AG20443 (cell line): ENCODE measurements around the gene TMEM53.
A peak's percentile ranks its signal among the peaks of the same experiment; 100 is the strongest.

Experiments used
- DNase-seq: peaks from one replicate; pipeline ENCODE4 v3.0.0; 2012; ENCODE audit warnings: low spot score, mixed read lengths

TMEM53 gene

GRCh38 chr1:44628962-44629756, 45.1 kb downstream of the TMEM53 start:
- DNase-seq, result peak; percentile 71

DNA sequence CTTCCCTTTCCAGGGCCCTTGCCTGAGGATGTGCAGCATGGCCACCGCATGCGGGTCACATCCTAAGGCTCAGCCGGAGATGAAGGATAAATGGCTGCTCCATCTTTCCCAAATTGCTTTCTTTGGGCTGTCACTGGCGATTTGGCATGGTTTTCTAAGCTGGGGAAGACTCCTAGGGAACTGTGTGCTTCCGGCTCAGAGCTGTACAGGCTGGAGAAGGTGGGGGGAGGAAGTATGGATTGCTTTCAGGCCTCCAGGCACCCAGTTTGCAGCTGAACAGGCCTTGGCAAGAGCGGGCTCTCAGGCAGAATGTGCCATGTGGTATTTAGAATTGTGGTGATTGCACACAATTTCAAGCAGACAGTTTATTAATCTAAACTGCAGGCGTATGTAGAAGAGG, 48.9 kb downstream of the TMEM53 start:
- no peak for DNase-seq

GRCh38 chr1:44624268-44624901, 49.9 kb downstream of the TMEM53 start:
- no peak for DNase-seq

DNA sequence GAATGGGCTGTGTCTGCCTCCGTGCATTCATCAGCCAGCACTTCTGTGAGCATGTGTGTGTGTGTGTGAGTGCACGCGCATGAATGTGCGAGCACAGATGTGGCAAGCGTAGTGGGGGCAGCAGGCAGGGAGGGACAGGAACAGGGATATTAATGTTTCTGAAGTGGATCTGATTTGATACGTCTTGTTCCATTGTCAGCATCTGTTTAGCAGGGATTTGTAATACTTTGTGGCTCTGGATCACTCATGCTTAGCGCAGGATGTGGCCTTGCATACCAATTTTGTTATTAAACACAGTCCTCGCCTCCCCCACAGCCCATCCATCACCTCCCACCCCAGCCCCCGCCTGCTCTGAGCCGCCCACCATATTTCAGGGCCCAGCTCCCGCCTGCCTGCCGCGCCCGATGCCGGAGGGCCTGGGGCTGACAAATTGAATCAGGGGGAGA, 52.4 kb downstream of the TMEM53 start:
- DNase-seq, result peak; percentile 35

DNA sequence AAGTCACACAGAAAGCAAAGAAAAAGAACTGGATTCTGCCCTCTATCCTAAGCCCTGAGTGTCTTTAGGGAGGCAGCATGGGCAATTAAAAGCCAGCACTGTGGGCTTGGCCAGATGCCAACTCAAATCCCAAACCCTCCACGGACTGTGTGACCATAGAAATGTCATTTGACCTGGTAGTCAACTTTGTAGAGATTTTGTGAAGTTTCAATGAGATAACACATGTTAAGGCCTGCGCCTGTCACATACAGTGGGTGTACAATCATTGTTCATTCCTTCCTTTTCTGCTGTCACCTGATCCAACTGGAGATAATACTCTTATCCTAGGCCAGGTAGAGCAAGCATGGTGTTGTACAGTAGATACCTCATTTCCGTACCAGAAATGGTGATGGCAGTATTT, 54.2 kb downstream of the TMEM53 start:
- DNase-seq, result no peak

GRCh38 chr1:44619261-44619900, 54.9 kb downstream of the TMEM53 start:
- DNase-seq, result peak; percentile 76

DNA sequence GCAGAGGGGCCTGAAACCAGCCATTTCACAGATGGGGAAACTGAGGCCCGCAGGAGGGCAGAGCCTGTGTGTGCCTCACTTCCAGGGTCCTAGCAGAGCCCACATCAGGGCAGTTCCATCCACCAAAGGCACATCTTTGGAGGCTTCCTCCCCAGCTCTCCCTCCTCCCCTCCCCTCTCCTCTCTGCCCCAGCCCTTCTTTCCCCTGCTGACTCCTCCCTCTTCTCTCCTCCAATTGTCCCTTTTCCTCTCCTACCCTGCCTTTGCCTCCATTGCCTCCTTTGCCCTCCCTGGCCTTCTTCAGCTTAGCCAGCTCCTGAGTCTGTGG, 56.6 kb downstream of the TMEM53 start:
- no peak for DNase-seq

DNA sequence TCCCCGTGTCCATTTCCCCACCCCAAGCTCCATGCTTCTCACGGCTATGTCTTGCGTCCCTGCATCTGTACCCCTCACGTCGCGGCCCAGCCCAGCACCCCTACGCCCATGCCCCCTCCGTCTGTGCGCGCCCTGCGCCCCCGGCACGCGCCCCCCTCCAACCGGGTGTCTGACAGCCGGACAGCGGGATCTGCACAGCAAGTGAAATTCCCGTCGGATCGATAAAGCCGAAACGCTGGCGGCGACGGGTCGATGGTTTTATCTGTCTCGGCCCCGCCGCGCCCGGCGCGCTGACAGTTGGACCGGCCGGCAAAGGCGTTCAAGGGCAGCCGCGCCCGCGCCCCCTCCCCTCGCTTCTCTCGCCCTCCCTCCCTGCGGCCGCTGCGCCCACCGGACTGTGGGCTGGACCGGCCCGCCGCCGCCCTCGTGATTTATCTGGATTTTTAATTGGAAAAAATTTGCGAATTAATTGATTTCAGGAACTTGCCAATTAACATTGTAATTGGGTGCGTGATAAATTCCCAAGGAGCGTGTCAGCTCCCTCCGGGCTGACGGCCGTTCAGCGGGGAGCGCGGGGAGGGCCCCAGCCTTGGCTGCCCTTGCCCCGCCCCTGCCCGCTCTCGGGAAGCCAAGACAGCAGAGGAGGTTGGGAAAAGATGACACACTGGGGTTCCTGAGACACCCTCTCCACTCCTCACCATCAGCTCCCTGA, 57.1 kb downstream of the TMEM53 start:
- peak; percentile 94 for DNase-seq

GRCh38 chr1:44616284-44616990, 57.8 kb downstream of the TMEM53 start:
- no peak for DNase-seq

DNA sequence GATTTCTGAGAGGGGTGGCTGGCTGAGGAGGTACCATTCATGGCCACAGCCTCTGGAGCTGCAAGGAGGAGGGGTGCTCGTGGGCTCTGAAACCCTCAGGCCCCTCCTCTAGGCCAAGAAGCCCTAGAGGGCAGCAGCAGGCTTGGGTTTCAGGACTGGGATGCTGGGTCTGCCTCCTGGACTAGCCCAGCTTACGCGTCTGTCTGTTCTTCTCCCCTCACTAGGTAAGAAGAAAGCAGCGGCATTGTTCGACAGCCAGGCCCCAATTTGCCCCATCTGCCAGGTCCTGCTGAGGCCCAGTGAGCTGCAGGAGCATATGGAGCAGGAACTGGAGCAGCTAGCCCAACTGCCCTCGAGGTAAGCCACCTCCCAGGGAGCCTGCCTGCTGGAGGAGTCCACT, 60.3 kb downstream of the TMEM53 start:
- no peak for DNase-seq

GRCh38 chr1:44611866-44612265, 62.4 kb downstream of the TMEM53 start:
- DNase-seq, result no peak

DNA sequence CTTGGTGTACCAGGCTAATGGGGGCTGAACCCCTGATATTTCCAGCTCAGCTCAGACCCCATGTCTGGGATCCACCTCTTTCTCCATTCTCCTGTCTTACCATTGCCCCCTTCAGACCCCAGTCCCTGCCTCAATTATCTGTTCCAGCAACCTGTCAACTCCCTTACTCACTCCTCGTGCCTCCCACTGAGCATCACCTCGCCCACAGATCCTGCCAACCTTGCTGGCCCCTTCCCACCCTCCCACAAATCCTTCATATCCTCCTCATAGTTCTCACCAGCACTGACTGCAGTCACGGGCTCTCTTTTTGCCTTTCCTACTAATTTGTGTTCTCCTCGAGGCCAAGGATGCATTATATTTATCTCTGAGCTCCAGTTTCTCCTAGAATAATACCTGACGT, 62.9 kb downstream of the TMEM53 start:
- no peak for DNase-seq

DNA sequence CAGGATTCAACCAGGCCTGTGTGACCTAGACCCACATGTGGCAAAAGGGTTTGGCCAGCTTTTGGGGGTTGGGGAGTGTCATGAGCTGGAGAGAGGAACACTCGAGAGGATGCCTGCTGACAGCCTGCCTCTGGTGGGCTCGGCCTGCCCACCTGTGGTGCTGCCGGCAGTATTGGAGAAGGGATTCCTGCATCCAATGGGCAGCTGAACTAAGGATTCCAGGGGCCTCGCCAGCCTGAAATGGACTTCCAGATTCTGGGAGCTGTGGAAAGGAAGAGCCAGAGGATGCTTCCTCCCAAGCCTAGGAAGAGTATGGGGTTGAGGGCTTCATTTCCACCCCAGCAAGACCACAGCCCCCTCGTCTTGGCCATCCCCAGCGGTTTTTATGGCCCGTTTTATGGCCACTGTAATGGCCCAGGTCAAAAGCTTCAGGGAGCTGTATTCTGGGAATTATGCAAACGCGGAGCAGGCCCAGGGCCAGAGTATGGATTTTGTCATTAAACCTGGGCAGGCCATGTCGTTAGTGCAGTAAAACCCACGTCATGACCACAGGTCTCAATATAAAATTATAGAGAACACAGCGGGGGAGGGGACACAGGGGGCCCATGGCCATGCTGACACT, 63.6 kb downstream of the TMEM53 start:
- DNase-seq, result no peak

GRCh38 chr1:44609768-44610526, 64.3 kb downstream of the TMEM53 start:
- DNase-seq, result no peak

DNA sequence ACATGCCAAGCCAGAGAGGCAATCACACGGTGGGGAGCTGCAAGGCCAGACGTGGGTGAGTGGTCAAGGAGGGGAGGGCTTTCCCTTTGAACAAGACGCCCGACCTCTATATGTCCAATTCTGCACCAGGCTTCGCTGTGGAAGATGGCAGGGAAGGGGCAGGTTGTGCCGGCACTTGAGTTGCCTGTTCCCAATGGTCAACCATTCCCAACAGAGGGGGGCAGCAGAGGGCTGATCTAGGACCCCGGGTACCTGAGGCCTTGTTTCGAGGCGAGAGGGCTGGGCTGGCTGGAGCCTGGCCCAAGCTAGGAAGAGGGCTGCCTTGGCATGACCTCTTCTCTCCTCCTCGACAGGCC, 64.9 kb downstream of the TMEM53 start:
- DNase-seq, result peak; percentile 79

DNA sequence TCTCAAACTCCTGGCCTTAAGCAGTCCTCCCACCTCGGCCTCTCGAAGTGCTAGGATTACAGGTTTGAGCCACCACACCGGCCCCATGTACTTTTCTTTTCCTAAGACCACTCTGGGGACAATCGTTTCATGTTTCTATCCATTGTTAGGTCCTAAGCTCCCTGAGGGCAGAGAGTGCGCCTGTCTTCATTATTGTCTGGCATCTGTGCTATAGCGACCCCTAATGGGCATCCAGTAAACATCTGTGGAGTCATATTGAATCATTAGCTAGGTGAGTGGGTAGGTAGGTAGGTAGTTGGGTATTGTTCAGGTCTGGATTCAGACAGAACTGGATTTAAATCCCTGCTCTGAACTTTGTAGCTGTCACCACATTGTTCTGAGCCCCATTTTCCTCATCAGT, 66.1 kb downstream of the TMEM53 start:
- no peak for DNase-seq

DNA sequence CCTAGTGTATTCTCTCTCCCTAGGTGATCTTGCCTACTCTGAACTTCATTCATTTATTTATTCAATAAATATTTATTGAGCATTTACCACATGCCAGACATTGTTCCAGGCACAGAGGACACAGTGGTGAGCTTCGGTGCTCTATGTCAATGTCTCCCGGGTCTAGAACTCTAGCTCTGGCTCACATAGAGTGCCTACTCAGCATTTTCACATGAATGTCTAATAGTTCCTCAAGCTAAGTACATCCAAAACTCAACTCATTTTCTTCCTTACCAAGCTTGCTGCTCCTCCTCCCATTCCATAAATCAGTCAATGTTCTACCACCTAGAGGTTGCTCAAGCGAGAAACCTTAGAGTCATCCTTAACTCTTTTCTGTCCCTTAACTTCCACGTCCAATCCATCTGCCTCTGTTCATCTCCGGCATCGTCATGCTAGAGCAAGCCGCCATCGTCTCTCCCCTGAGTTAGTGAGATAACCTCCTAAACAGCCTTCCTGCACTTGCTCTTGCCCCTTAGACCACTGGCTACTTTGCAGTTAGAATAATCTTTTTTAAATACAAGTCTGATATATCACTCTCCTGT, 67.5 kb downstream of the TMEM53 start:
- DNase-seq, result no peak

DNA sequence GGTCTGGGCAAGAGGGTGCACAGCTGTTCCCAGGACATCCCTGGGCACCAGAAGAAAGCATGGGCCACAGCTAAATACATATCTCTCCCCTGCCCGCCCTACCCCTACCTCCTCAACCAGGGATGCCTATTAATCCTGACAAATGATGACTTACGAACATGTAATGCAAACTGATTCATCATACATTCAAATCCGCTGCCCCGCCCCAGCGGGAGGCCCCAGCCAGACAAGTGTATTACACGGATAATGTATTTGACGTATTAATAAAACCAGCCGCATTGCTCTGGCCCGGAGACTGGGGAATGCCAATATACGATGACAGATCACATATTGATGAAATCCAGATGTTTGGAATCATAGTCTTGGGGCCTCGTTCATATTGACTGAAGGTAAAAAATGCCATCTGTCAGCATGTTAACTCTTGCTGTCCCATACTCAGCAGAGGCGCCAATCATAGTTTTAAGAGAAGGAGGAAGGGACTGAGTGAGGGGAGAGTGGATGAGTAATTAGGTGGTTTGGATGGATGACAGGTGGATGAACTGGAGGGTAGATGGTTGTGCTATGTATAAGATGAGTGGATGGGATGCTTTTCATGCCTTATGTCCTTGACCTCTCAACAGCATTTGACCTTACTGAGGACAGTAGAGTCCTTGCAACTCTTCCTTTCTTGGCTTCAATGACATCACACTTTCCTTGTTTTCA, 68.2 kb downstream of the TMEM53 start:
- no peak for DNase-seq

DNA sequence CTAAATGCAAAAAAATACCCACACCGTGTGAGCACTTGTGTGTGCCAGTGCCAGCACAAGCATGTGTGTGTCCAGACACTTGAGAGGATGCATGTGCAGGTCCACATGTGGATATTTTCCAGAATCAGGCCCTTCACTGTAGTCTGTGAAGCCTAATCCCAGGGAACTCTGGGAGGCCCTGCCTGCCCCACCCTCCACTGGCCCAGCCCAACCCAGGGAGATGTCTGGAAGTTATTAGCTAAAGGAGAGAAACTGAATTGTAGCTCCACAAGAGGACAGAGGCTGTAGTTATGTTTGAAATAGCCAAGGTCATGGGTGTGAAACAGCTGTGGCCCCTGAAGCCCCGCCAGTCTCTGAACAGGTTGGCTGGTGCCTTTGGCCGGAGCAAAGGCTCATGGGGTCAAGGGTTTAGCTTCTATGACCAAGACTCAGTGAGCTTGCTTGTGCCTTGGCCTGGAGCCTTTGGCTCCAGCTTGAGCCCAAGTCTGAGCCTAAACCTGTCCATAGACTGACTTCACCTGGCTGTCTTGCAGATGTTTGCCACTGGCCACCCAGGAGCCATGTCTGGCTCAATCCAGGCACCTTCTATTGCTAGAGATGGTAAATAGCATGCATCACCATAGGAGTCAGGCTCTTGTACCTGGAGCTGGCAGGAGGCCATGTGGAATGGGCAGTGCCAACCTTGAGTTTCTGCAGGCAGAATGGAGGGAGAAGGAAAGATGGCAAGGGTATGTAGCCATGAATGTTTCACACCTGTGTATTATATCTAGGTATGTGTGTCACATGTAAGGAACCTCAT, 69.9 kb downstream of the TMEM53 start:
- peak; percentile 48 for DNase-seq
